Nephron progenitor cell (in vitro differentiated cells): ENCODE measurements around the gene ZNF609.
A peak's percentile ranks its signal among the peaks of the same experiment; 100 is the strongest.

Source experiments
- DNase-seq: peaks from one replicate; pipeline ENCODE4 v3.0.0; 2021
- H3K27ac Mint-ChIP-seq: 2 replicates; pipeline ENCODE4 v1.8.0; 2021; ENCODE audit warnings: mild to moderate bottlenecking, moderate library complexity, mixed read lengths
- H3K27me3 Mint-ChIP-seq: 2 replicates; pipeline ENCODE4 v1.8.0; 2021; ENCODE audit warnings: mild to moderate bottlenecking, low read depth, mixed read lengths; ENCODE audit not compliant: poor library complexity
- H3K36me3 Mint-ChIP-seq: 2 replicates; pipeline ENCODE4 v1.8.0; 2021; ENCODE audit warnings: low read depth, mixed read lengths
- H3K4me1 Mint-ChIP-seq: 2 replicates; pipeline ENCODE4 v1.8.0; 2021; ENCODE audit warnings: mixed read lengths
- H3K4me3 Mint-ChIP-seq: 2 replicates; pipeline ENCODE4 v1.8.0; 2021; ENCODE audit warnings: mild to moderate bottlenecking, moderate library complexity, mixed read lengths
- H3K9me3 Mint-ChIP-seq: 2 replicates; pipeline ENCODE4 v1.8.0; 2021; ENCODE audit warnings: mild to moderate bottlenecking, moderate library complexity, mixed read lengths
- TF ChIP-seq, protein P1 (sequence below): fragments of 200-600 bp; sonication (generic); IDR thresholded peaks from 2 replicates; pipeline ENCODE4 v1.5.0; 2021; ENCODE audit warnings: antibody characterized with exemption

The ZNF609 gene

DNA sequence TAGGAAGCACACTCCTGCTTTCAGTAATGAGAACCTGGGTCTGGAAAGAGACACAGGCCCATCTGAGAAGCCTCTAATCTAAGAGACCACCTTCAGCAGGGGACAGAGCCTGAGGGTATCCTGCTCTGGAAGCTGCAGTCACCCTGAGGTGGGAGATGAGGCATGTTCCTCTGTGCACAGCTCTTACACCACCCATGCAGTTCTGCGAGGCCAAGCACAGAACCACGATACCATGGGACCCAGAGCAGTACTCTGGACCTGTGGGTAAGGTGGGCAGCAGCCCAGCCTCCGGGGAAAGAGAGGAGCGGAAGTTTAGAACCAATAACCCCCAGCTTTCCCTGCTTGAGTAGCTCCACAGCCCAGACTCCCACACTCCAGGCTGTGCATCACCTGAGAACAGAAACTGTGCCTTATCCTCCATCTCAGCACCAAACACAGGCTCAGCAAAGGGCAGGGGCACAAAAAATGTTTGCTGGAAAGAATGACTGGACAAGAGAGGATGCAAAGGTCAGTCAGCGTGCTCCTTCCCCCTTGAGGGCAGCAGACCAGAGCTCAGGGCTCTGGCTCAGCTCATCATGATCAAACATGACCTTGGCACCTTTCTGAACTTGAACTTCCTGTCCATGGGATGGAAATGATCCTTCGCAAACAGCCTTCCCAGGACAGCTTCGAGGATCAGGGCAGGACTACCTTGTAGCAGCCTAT lies 271.9 kb downstream of the ZNF609 start:
- Mint-ChIP-seq H3K27me3 (peaks cover 4% of the 10 kb centered on the region), H3K4me1 (peaks cover 34% of the 10 kb centered on the region), H3K9me3 (no peaks in the 10 kb centered on the region), H3K27ac (peak overlapping the region; percentile 29), H3K4me3 (no peak overlapping the region), H3K36me3 (peaks cover 11% of the 10 kb centered on the region)
- TF ChIP-seq, protein P1, sequence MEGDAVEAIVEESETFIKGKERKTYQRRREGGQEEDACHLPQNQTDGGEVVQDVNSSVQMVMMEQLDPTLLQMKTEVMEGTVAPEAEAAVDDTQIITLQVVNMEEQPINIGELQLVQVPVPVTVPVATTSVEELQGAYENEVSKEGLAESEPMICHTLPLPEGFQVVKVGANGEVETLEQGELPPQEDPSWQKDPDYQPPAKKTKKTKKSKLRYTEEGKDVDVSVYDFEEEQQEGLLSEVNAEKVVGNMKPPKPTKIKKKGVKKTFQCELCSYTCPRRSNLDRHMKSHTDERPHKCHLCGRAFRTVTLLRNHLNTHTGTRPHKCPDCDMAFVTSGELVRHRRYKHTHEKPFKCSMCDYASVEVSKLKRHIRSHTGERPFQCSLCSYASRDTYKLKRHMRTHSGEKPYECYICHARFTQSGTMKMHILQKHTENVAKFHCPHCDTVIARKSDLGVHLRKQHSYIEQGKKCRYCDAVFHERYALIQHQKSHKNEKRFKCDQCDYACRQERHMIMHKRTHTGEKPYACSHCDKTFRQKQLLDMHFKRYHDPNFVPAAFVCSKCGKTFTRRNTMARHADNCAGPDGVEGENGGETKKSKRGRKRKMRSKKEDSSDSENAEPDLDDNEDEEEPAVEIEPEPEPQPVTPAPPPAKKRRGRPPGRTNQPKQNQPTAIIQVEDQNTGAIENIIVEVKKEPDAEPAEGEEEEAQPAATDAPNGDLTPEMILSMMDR = no peak
- DNase-seq = no peak
